Measurements from ENCODE around the gene CPLX3. TPM values are rescaled to one million over a fixed set of nuclear protein-coding genes. Genes with fewer than 3 reads are reported as not detected.

The CPLX3 gene
- total RNA-seq, 1 donor from 2014 or later: not detected

GRCh38 chr15:74808078-74808839 lies 18.2 kb upstream of the CPLX3 start:
- Mint-ChIP-seq H3K27me3 (ENCODE audit: unreplicated experiment) (no peaks in the 10 kb centered on the region), H3K4me1 (ENCODE audit: unreplicated experiment) (peaks cover 32% of the 10 kb centered on the region), H3K9me3 (ENCODE audit: unreplicated experiment) (no peaks in the 10 kb centered on the region), H3K4me3 (ENCODE audit: unreplicated experiment) (no peak overlapping the region), H3K36me3 (ENCODE audit: unreplicated experiment) (peaks cover 9% of the 10 kb centered on the region), H3K27ac (ENCODE audit: unreplicated experiment) (no peak overlapping the region)
- no peak for DNase-seq (ENCODE audit: extremely low spot score, unreplicated experiment)
- TF ChIP-seq CTCF (IDR thresholded peaks at IDR 0.05): no peak

- peaks cover 9% of the 10 kb centered on the region for H3K36me3 Mint-ChIP-seq (ENCODE audit: unreplicated experiment)
- TF ChIP-seq CTCF (IDR thresholded peaks at IDR 0.05): no peak
- DNase-seq (ENCODE audit: extremely low spot score, unreplicated experiment): no peak
- H3K27ac Mint-ChIP-seq (ENCODE audit: unreplicated experiment): no peak overlapping the region
- no peaks in the 10 kb centered on the region for H3K27me3 Mint-ChIP-seq (ENCODE audit: unreplicated experiment)
- H3K9me3 Mint-ChIP-seq (ENCODE audit: unreplicated experiment): no peaks in the 10 kb centered on the region
- peaks cover 32% of the 10 kb centered on the region for H3K4me1 Mint-ChIP-seq (ENCODE audit: unreplicated experiment)
- H3K4me3 Mint-ChIP-seq (ENCODE audit: unreplicated experiment): no peak overlapping the region
Measured at GRCh38 chr15:74808840-74809229, 17.6 kb upstream of the CPLX3 start.

- H3K36me3 Mint-ChIP-seq (ENCODE audit: unreplicated experiment): peaks cover 5% of the 10 kb centered on the region
- peaks cover 32% of the 10 kb centered on the region for H3K4me1 Mint-ChIP-seq (ENCODE audit: unreplicated experiment)
- no peaks in the 10 kb centered on the region for H3K9me3 Mint-ChIP-seq (ENCODE audit: unreplicated experiment)
- H3K27ac Mint-ChIP-seq (ENCODE audit: unreplicated experiment): no peak overlapping the region
- DNase-seq (ENCODE audit: extremely low spot score, unreplicated experiment): no peak
- no peak for TF ChIP-seq CTCF (IDR thresholded peaks at IDR 0.05)
- no peak overlapping the region for H3K4me3 Mint-ChIP-seq (ENCODE audit: unreplicated experiment)
- no peaks in the 10 kb centered on the region for H3K27me3 Mint-ChIP-seq (ENCODE audit: unreplicated experiment)
Measured at GRCh38 chr15:74809242-74809641, 17.2 kb upstream of the CPLX3 start.

- TF ChIP-seq CTCF (IDR thresholded peaks at IDR 0.05): no peak
- H3K27ac Mint-ChIP-seq (ENCODE audit: unreplicated experiment): no peak overlapping the region
- H3K9me3 Mint-ChIP-seq (ENCODE audit: unreplicated experiment): no peaks in the 10 kb centered on the region
- no peaks in the 10 kb centered on the region for H3K27me3 Mint-ChIP-seq (ENCODE audit: unreplicated experiment)
- peaks cover under 1% of the 10 kb centered on the region for H3K36me3 Mint-ChIP-seq (ENCODE audit: unreplicated experiment)
- H3K4me3 Mint-ChIP-seq (ENCODE audit: unreplicated experiment): no peak overlapping the region
- H3K4me1 Mint-ChIP-seq (ENCODE audit: unreplicated experiment): peaks cover 32% of the 10 kb centered on the region
- no peak for DNase-seq (ENCODE audit: extremely low spot score, unreplicated experiment)
Measured at GRCh38 chr15:74809956-74810355, 16.5 kb upstream of the CPLX3 start.

GRCh38 chr15:74812533-74812932 lies 13.9 kb upstream of the CPLX3 start, which contains the start of gene LMAN1L:
Gene LMAN1L, plus strand, starts transcription at chr15:74812835. Its CDS starts 20 bp downstream, at chr15:74812855.
- H3K36me3 Mint-ChIP-seq (ENCODE audit: unreplicated experiment): no peaks in the 10 kb centered on the region
- H3K9me3 Mint-ChIP-seq (ENCODE audit: unreplicated experiment): no peaks in the 10 kb centered on the region
- H3K4me3 Mint-ChIP-seq (ENCODE audit: unreplicated experiment): no peak within 1 kb of the TSS
- no peak for TF ChIP-seq CTCF (IDR thresholded peaks at IDR 0.05)
- H3K27ac Mint-ChIP-seq (ENCODE audit: unreplicated experiment): no peak within 1 kb of the TSS
- peaks cover 26% of the 10 kb centered on the region for H3K4me1 Mint-ChIP-seq (ENCODE audit: unreplicated experiment)
- DNase-seq (ENCODE audit: extremely low spot score, unreplicated experiment): no peak
- no peaks in the 10 kb centered on the region for H3K27me3 Mint-ChIP-seq (ENCODE audit: unreplicated experiment)
